HG02981 (cell line): ENCODE data around the gene KRT1.

Experiments used
- ATAC-seq: cut with Tn5 transposase; IDR thresholded peaks from one replicate; pipeline ENCODE4 v1.9.1; 2021; ENCODE audit warnings: mild to moderate bottlenecking, moderate library complexity; ENCODE audit not compliant: unreplicated experiment

Gene KRT1

DNA sequence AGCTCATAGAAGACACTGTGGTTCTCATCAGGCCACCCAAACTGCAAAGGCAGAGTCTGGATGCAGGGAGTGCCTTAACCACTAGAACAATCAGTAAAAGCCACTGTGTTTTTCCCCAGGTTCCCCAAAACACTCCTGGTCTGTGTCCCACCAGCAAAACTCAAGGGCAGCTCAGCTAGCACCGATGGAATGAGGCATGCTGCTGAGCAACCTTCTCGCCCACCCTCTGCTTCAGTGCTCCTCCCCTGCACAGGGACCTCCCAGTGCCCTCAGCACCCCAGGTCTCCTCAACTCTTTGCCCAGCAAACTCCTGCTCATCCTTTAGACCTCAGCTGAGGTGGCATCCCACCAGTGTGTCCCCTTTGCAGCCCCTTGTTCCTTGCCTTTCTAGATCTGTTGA, 19.2 kb upstream of the KRT1 start:
- ATAC-seq, result no peak

GRCh38 chr12:52698651-52699340, 18.6 kb upstream of the KRT1 start:
- no peak for ATAC-seq

DNA sequence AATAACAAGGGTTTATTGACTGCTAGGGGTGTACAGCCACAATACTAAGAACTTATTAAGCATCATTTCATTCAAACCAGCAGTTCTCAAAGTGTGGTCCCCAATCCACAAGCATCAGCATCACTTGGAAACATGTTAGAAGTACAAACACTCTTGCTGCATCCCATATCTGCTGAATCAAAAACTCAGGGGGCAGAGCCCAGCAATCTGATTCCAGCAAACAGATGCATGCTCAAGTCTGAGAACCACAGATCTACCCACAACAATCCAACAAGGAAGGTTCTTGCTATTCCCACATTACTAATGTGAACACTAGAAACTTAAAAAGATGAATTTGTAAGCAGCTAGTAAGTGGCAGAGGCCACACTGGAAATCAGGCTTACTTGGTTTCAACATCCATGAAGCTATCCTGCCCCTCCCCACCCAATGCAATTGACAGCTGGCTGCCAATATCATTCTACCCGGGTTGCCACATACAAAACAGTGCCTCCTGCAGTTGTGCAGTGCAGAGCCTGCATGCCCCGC, 16.9 kb upstream of the KRT1 start:
- no peak for ATAC-seq

DNA sequence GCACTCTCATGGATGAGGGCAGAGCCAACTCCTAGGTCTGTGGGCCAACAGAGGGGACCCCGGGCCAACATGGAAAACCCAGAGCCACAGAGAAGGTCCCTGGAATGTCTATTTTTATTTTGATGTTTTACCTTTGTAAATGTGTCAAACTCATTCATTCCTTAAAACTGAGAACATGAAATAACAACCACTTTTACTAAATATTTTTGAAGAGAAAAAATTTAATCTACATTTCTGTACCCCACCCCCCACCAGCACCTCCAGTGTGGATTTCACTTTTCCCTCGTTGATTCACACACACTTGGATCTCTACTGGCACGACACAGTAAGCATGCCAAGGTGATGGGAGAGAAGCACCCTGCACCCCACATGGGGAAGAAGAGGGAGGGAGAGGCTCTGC, 16.4 kb upstream of the KRT1 start:
- ATAC-seq, result no peak

- ATAC-seq, result no peak
These were observed 14.8 kb upstream of the KRT1 start for GRCh38 chr12:52695039-52695438.

DNA sequence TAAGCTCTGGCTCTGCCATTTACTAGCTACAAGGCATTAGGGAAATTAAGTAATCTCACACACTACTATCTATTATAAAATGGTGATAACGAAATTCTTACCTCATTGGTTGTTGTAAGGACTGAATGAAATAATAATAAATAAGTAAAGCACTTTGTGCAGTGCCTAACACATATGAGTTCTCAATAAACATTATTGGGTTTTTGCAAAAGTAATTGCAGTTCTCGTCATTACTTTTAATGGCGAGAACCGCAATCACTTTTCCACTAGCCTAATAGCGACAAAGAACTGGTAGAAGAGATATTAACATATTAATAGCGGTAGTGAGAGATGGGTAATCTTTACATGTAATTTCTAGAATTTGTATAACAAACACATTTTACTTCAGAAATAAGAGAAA, 13.9 kb upstream of the KRT1 start:
- ATAC-seq, result no peak

DNA sequence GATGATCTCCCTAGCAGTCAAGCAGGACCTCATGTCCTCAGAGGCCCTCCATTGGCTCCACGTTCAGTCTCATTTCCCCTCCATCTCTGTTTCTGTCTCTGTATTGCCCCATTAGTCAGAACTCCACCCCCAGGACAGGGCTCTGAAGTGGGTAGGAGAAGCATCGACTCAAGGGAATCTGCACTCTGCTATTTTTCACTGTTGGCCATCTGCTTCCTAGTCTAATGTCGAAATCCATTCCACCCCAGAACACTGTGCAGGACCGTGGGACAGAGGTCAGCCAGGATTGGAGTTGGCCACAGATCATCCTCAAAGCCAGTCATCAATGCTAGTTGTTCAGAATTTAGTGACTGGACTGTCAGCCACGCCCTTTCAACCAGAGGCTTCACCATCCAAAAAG, 13.1 kb upstream of the KRT1 start:
- no peak for ATAC-seq

DNA sequence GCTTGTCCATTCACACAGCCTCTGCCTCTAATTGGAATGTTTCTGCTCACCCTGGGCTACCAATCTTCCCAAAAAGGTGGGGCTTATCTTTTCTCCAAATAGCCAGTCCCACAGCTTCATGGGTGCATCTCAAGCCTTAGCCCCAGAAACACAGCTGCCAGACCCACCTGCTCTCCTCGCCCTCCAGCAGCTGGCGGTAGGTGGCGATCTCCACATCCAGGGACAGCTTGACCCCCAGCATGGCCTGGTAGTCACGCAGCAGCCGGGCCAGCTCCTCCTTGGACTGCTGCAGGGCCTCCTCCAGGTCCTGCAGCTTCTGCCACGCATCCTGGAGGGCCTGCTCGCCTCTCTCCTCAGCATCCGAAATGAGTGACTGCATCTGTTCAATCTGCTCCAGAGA, 12.0 kb upstream of the KRT1 start:
- no peak for ATAC-seq

- ATAC-seq, result no peak
These were observed 11.6 kb upstream of the KRT1 start for GRCh38 chr12:52691841-52692150.

- ATAC-seq, result no peak
These were observed 11.1 kb upstream of the KRT1 start for GRCh38 chr12:52691076-52691840.

GRCh38 chr12:52690351-52691075, 10.3 kb upstream of the KRT1 start:
- no peak for ATAC-seq

GRCh38 chr12:52689936-52690335, 9.7 kb upstream of the KRT1 start:
- ATAC-seq, result no peak

DNA sequence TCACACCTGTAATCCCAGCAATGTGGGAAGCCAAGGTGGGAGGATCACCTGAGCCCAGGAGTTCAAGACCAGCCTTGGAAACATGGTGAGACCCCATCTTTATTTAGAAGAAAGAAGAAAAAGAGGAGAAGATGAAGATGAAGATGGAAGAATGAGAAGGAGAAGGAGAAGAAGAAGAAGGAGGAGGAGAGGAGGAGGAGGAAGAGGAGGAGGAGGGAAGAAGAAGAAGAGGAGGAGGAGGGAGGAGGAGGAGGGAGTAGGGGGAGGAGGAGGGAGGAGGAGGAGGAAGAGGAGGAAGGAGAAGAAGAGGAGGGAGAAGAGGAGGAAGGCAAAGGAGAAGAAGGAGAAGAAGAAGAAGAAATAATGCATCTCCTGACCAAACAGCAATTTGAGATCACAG, 9.0 kb upstream of the KRT1 start:
- ATAC-seq, result no peak

DNA sequence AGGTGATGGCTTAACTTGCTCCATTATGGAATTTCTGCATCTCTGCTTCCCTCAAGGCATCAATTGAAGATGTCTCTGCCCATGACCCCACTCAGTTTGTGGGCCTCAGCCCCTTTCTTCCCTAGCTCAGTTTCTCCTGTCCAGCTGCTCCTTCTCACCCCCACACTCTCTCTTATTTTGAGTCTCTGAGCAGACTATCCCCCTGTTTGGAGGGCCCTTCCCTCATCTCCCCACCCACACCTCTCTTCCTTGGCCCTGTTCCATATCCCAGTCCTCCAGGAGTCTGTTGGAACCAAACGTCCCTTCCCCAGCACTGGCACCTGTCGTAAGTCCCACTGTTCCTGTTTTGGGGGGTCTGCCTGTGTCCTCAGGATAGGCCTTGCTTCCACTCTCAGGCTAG, 8.3 kb upstream of the KRT1 start:
- ATAC-seq, result no peak

DNA sequence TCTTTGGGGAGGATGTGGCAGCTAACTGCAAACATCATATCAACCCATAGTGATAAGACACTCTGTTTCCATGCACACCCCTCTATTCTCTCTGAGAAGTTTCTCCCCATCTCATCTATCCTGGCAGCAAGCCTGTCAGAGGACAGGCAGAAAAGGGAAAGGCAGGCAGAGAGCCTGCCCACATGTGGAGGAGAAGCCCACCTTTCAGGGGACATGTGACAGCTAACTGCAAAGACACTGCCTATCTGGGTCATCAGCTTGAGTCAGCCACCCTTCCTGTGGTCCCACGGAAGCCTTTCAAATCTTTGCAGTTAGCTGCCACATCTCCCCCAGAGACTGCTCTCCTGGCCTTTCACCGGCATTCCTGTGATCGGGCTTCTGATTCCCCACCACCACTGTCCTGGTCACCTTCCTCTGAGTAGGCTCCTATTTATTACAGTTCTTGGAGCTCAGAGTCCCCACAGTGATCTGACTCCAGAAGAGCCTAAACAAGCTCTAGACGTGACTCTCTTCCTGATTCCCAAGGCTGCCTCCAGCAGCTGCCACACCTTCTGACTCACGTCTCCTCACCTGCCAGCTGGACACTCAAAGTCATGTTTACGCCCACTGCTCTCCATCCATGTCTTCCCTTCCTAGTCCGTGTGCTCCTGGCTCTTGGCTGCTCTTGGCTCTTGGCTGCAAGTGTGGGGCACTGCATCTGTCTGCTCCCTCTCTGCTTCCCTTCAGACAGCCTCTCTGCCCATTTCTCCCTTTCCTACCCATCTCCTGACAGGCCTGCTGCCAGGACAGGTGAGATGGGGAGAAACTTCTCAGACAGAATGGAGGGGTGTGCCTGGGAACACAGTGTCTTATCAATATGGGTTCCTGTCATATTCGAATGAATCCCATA, 7.5 kb upstream of the KRT1 start:
- ATAC-seq, result no peak

GRCh38 chr12:52686756-52687487, 6.7 kb upstream of the KRT1 start:
- ATAC-seq, result no peak

DNA sequence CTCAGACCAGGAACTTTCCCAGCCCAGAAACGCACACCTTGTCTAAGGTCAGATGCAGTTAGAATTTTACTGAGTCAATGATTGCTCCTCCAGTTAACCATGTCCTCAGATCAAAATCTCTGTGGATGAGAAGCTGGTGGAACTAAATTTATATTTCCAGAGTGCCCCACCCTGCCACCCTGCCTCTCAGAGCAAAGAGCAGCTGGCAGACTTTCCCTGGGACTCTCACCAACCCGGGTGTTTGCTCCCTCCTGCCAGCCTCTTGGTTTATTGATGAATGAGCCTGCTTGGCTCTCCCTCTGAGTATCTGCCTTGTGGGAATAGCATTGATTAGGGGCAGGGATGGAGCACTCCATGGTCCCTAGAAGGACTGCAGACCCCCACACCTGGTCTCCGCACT, 5.9 kb upstream of the KRT1 start:
- no peak for ATAC-seq

DNA sequence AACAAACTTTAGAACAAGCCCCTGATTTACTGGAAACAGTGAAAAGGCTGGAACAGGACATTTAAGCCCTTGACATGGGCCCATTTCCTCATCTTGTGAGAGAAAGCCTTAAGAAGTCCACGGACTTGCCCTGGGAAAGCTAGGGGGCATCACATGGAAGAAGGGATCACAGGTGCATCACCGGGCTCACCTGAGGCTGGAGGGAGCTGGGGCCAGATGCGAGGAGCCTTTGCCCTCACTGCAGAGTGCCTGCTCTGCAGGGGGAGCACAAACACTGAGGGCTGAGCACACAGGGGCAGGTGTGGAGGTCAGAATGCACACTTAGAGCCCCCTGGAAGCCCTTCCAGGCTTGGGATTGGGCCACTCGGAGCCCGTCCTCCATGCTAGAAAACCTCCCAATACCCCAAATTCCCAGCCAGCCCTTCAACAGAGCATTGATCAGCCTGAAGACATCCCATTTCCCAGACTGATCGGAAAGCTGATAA, 5.2 kb upstream of the KRT1 start:
- ATAC-seq, result no peak

DNA sequence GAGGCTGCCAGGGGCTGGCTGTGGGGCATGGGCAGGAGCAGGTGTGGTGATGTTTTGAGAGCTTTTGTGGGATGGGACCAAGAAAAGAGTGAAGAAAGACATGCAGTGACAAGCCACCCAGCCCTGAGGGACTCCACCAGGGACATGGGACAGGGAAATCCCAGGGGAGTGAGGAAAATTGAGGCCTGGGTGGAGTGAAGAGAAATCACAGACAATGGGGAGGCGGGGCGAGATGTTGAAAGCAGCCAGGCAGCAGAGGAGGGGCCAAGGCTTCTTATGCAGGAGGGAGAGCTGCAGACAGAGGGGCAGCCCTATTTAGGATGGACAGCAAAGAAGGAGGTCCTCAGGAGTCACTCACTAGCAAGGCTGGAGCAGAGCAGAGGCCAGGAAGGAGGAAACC, 4.2 kb upstream of the KRT1 start:
- ATAC-seq, result no peak
